MCF 10A (cell line): ENCODE results near the gene CAMTA1. TPM values are rescaled to one million over a fixed set of nuclear protein-coding genes. Genes with fewer than 3 reads are reported as not detected.

Experiments used
- BruUV-seq: library from RNA; stranded (reverse); fragments of 400-500 nt; replicated peaks from 2 replicates; lab custom pipeline; 2021; lab: Mats Ljungman, UMichigan
- CTCF ChIA-PET: fragments of 300-600 bp; sonication (Branson Sonifier 250); formaldehyde crosslinking; extraction: SDS; loops from one replicate; lab custom pipeline; 2021; ENCODE audit warnings: antibody characterized with exemption, inconsistent platforms; lab: Yijun Ruan, JAX
- POLR2A ChIA-PET: fragments of 300-600, 350-650 bp; sonication (Branson Sonifier 250); formaldehyde crosslinking; extraction: SDS; loops from one replicate; lab custom pipeline; 2020; ENCODE audit warnings: antibody characterized with exemption, inconsistent platforms; lab: Yijun Ruan, JAX
- DNase-seq: peaks from one replicate; pipeline ENCODE4 v3.0.0-alpha.2; 2018; ENCODE audit not compliant: unreplicated experiment
- H3K27ac Mint-ChIP-seq: one replicate; pipeline ENCODE4 v1.8.0; 2022; ENCODE audit warnings: mild to moderate bottlenecking, low read depth, mixed read lengths; ENCODE audit not compliant: unreplicated experiment
- H3K27me3 Mint-ChIP-seq: one replicate; pipeline ENCODE4 v1.8.0; 2022; ENCODE audit warnings: mixed read lengths; ENCODE audit not compliant: insufficient read depth, unreplicated experiment
- H3K36me3 Mint-ChIP-seq: one replicate; pipeline ENCODE4 v1.8.0; 2022; ENCODE audit warnings: mild to moderate bottlenecking, moderate library complexity, mixed read lengths; ENCODE audit not compliant: insufficient read depth, unreplicated experiment
- H3K4me1 Mint-ChIP-seq: one replicate; pipeline ENCODE4 v1.8.0; 2022; ENCODE audit warnings: mixed read lengths; ENCODE audit not compliant: insufficient read depth, unreplicated experiment
- H3K4me3 Mint-ChIP-seq: one replicate; pipeline ENCODE4 v1.8.0; 2022; ENCODE audit warnings: mild to moderate bottlenecking, moderate library complexity, mixed read lengths; ENCODE audit not compliant: unreplicated experiment
- H3K9me3 Mint-ChIP-seq: one replicate; pipeline ENCODE4 v1.8.0; 2022; ENCODE audit warnings: mixed read lengths; ENCODE audit not compliant: unreplicated experiment
- intact Hi-C: fragments of 100-400 bp; cut with micrococcal nuclease; formaldehyde crosslinking; loops from 2 replicates; pipeline ENCODE4 v1.14.1; 2022
- total RNA-seq: library from RNA; stranded (reverse); gene quantifications from 2 replicates; pipeline ENCODE4 v1.2.3, GENCODE V29; 2022
- TF ChIP-seq, protein P1 (sequence below): fragments of 200-600 bp; IDR thresholded peaks from one replicate; pipeline ENCODE4 v1.8.0; 2022; ENCODE audit warnings: antibody characterized with exemption, mild to moderate bottlenecking; ENCODE audit not compliant: unreplicated experiment

CAMTA1 gene
- total RNA-seq, 1 experiment from 2014 or later = 74.1 TPM

GRCh38 chr1:7192453-7192852, 407.2 kb downstream of the CAMTA1 start:
- intact Hi-C loops = no loop called here
- TF ChIP-seq, protein P1, sequence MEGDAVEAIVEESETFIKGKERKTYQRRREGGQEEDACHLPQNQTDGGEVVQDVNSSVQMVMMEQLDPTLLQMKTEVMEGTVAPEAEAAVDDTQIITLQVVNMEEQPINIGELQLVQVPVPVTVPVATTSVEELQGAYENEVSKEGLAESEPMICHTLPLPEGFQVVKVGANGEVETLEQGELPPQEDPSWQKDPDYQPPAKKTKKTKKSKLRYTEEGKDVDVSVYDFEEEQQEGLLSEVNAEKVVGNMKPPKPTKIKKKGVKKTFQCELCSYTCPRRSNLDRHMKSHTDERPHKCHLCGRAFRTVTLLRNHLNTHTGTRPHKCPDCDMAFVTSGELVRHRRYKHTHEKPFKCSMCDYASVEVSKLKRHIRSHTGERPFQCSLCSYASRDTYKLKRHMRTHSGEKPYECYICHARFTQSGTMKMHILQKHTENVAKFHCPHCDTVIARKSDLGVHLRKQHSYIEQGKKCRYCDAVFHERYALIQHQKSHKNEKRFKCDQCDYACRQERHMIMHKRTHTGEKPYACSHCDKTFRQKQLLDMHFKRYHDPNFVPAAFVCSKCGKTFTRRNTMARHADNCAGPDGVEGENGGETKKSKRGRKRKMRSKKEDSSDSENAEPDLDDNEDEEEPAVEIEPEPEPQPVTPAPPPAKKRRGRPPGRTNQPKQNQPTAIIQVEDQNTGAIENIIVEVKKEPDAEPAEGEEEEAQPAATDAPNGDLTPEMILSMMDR = no peak
- Mint-ChIP-seq H3K36me3 (no peaks in the 10 kb centered on the region), H3K27ac (no peak overlapping the region), H3K4me1 (no peaks in the 10 kb centered on the region), H3K27me3 (peaks cover 58% of the 10 kb centered on the region), H3K4me3 (no peak overlapping the region), H3K9me3 (no peaks in the 10 kb centered on the region)
- CTCF ChIA-PET = interaction anchor here (0.6 kb wide), 1 partner anchor 454 kb away, joined by 3 read pairs; no protein-coding TSS in a partner anchor
- POLR2A ChIA-PET = interaction anchor here (0.5 kb wide), 1 partner anchor 671 kb away, joined by 3 read pairs; no protein-coding TSS in a partner anchor
- DNase-seq = no peak
- BruUV-seq = no TSS peak

GRCh38 chr1:7196036-7196911, 411.0 kb downstream of the CAMTA1 start:
- ChIA-PET CTCF (interaction anchor here (0.5 kb wide), 1 partner anchor 493 kb away, joined by 3 read pairs; no protein-coding TSS in a partner anchor), POLR2A (no interaction called here)
- TF ChIP-seq, protein P1 = no peak
- no peaks in the 10 kb centered on the region for H3K4me1 Mint-ChIP-seq
- H3K9me3 Mint-ChIP-seq = no peaks in the 10 kb centered on the region
- no peak overlapping the region for H3K27ac Mint-ChIP-seq
- peaks cover 65% of the 10 kb centered on the region for H3K27me3 Mint-ChIP-seq
- DNase-seq = no peak
- intact Hi-C loops = no loop called here
- peaks cover 5% of the 10 kb centered on the region for H3K36me3 Mint-ChIP-seq
- no peak overlapping the region for H3K4me3 Mint-ChIP-seq
- no TSS peak for BruUV-seq

DNA sequence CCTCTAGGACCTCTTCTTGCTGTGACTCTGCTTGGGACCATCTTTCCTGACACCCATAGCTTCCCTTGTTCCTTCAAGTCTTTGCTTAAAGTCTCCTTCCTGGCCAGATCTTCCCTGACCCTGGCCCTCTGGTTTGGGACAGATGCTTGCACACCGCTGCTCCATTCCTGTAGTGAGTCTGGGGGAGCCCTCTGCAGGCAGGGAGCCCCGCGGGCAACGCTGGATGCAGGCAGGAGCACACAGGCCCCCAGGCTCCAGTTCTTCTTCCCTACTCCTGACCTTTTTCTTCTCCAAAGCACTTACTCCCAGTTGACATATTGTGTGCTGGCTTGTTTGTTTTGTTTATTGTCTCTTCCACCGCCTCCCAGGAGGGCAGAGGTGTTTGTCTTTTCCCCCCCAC, 413.4 kb downstream of the CAMTA1 start:
- intact Hi-C loops = no loop called here
- Mint-ChIP-seq H3K27me3 (peaks cover 58% of the 10 kb centered on the region), H3K9me3 (no peaks in the 10 kb centered on the region), H3K36me3 (peaks cover 5% of the 10 kb centered on the region), H3K27ac (no peak overlapping the region), H3K4me3 (no peak overlapping the region), H3K4me1 (no peaks in the 10 kb centered on the region)
- TF ChIP-seq, protein P1 = no peak
- no TSS peak for BruUV-seq
- DNase-seq = no peak
- ChIA-PET CTCF (no interaction called here), POLR2A (no interaction called here)

DNA sequence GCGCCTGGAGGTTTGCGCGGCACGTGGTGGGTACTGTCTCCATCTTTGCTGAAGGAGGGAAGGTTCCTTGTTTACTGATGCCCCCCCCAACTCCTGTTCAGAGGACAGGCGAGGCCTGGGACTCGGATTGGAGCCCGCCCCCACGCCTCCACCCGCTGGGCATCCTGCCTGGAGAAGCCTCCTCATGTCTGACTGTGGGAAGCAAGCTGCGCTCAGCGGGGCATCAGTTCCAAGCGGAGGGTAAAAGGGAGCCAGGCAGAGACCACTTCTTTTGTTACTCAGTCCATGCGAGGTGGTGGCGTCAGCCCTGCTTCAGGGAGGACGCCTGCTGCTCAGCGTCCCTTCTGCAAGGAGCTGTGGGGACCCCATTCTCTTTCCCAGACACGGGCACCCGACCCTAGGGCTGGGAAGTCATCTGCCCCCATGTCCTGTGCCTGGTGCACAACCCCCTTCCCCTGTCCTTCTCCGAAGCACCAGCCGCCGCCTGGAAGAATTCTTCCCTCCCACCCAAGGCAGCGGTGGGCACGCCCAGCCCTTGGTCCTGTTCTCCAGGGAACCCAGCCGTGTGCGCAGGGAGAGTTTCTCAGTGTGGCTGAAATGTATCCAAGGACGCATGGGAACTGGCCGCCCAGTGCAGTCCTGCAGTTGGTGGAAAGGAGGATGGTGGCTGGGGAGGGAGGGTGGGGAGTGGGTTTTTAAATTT, 414.0 kb downstream of the CAMTA1 start:
- H3K27ac Mint-ChIP-seq = no peak overlapping the region
- peaks cover 58% of the 10 kb centered on the region for H3K27me3 Mint-ChIP-seq
- no peak for DNase-seq
- POLR2A ChIA-PET = interaction anchor here (0.6 kb wide), 1 partner anchor 8 kb away, joined by 3 read pairs; no protein-coding TSS in a partner anchor
- H3K9me3 Mint-ChIP-seq = no peaks in the 10 kb centered on the region
- H3K4me1 Mint-ChIP-seq = no peaks in the 10 kb centered on the region
- BruUV-seq = no TSS peak
- CTCF ChIA-PET = interaction anchor here (0.6 kb wide), 1 partner anchor 12 kb away, joined by 3 read pairs; no protein-coding TSS in a partner anchor
- H3K4me3 Mint-ChIP-seq = no peak overlapping the region
- TF ChIP-seq, protein P1 = no peak
- peaks cover 5% of the 10 kb centered on the region for H3K36me3 Mint-ChIP-seq
- intact Hi-C loops = no loop called here
